DOHH2 (cell line): ENCODE data around the gene SLC22A2.

Source experiments
- H3F3A ChIP-seq: fragments of 200-600 bp; sonication (generic), shearing (Covaris generic); 2 replicates; pipeline ENCODE4 v1.6.0; 2016; ENCODE audit warnings: antibody characterized with exemption, mild to moderate bottlenecking; ENCODE audit not compliant: control insufficient read depth, insufficient read depth
- H3K27ac ChIP-seq: fragments of 200-600 bp; sonication (generic); 2 replicates; pipeline ENCODE4 v1.5.1; 2014; ENCODE audit warnings: low read depth, mild to moderate bottlenecking, low read length, moderate library complexity
- H3K27me3 ChIP-seq: fragments of 200-600 bp; sonication (generic); 2 replicates; pipeline ENCODE4 v1.6.1; 2014; ENCODE audit warnings: mild to moderate bottlenecking, low read length, mixed read lengths; ENCODE audit not compliant: control insufficient read depth
- H3K36me3 ChIP-seq: fragments of 200-600 bp; sonication (generic); 2 replicates; pipeline ENCODE4 v1.6.1; 2014; ENCODE audit warnings: mild to moderate bottlenecking, low read length, moderate library complexity, mixed read lengths; ENCODE audit not compliant: control insufficient read depth
- H3K4me1 ChIP-seq: fragments of 200-600 bp; sonication (generic); 2 replicates; pipeline ENCODE4 v1.6.1; 2014; ENCODE audit warnings: mild to moderate bottlenecking, low read length, mixed read lengths; ENCODE audit not compliant: control insufficient read depth
- H3K4me2 ChIP-seq: fragments of 200-600 bp; sonication (generic); 2 replicates; pipeline ENCODE4 v1.6.0; 2014; ENCODE audit warnings: mild to moderate bottlenecking, low read length, moderate library complexity
- H3K4me3 ChIP-seq: fragments of 200-600 bp; sonication (generic); 2 replicates; pipeline ENCODE4 v1.5.1; 2014; ENCODE audit warnings: mild to moderate bottlenecking, low read length, mixed read lengths
- H3K79me2 ChIP-seq: fragments of 200-600 bp; sonication (generic); 2 replicates; pipeline ENCODE4 v1.6.1; 2014; ENCODE audit warnings: mild to moderate bottlenecking, low read length, mixed read lengths; ENCODE audit not compliant: control insufficient read depth
- H3K9me2 ChIP-seq: fragments of 200-600 bp; sonication (generic); replicated peaks from 2 replicates; pipeline ENCODE4 v1.6.1; 2014; ENCODE audit warnings: mild to moderate bottlenecking, low read length, mixed read lengths; ENCODE audit not compliant: control insufficient read depth
- H3K9me3 ChIP-seq: fragments of 200-600 bp; sonication (generic); 2 replicates; pipeline ENCODE4 v1.6.1; 2014; ENCODE audit warnings: antibody characterized with exemption, low read length, mixed read lengths; ENCODE audit not compliant: control insufficient read depth, insufficient read depth
- H4K20me1 ChIP-seq: fragments of 200-600 bp; sonication (generic); 2 replicates; pipeline ENCODE4 v1.6.0; 2014; ENCODE audit warnings: low read depth, mild to moderate bottlenecking, antibody characterized with exemption, low read length, moderate library complexity; ENCODE audit not compliant: control insufficient read depth, insufficient read depth
- EZH2phosphoT487 ChIP-seq: fragments of 200-600 bp; sonication (generic); IDR thresholded peaks from 2 replicates; pipeline ENCODE4 v1.6.1; 2017; ENCODE audit warnings: borderline replicate concordance, mild to moderate bottlenecking, antibody characterized with exemption, low read length, moderate library complexity, mixed read lengths
- TF ChIP-seq, protein P1 (sequence below): fragments of 200-600 bp; sonication (generic); IDR thresholded peaks from one replicate; pipeline ENCODE4 v1.5.1; 2014; ENCODE audit warnings: antibody characterized with exemption, mild to moderate bottlenecking, low read depth, low read length; ENCODE audit not compliant: poor library complexity, severe bottlenecking

SLC22A2 gene

DNA sequence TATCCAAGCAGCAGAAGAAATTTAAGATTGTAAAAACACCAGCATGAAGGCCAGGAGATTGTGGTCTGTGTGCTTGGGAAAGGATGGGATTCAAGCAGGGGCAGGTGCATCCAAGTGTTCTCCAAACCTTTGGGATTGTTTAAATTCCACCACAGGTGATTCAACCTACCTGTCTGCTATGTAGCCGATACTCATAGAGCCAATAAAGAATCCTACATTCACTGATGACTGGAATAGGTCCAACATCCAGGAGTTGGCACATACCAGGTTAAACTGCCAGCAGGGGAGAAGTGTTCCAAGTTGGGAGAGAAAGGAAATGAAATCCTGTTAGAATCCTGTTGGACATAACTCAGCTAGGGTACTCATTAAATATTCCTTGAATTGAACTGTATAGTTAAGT, 2.2 kb downstream of the SLC22A2 start:
- H4K20me1 ChIP-seq, result no peaks in the 10 kb centered on the region
- H3K9me3 ChIP-seq, result no peaks in the 10 kb centered on the region
- no peaks in the 10 kb centered on the region for H3K36me3 ChIP-seq
- no peaks in the 10 kb centered on the region for H3K4me1 ChIP-seq
- no peaks in the 10 kb centered on the region for H3K79me2 ChIP-seq
- no peaks in the 10 kb centered on the region for H3F3A ChIP-seq
- H3K27ac ChIP-seq, result no peak overlapping the region
- no peaks in the 10 kb centered on the region for H3K27me3 ChIP-seq
- H3K4me3 ChIP-seq, result no peak overlapping the region
- no peaks in the 10 kb centered on the region for H3K9me2 ChIP-seq
- H3K4me2 ChIP-seq, result no peak overlapping the region
- TF ChIP-seq EZH2phosphoT487, result no peak
- TF ChIP-seq, protein P1, sequence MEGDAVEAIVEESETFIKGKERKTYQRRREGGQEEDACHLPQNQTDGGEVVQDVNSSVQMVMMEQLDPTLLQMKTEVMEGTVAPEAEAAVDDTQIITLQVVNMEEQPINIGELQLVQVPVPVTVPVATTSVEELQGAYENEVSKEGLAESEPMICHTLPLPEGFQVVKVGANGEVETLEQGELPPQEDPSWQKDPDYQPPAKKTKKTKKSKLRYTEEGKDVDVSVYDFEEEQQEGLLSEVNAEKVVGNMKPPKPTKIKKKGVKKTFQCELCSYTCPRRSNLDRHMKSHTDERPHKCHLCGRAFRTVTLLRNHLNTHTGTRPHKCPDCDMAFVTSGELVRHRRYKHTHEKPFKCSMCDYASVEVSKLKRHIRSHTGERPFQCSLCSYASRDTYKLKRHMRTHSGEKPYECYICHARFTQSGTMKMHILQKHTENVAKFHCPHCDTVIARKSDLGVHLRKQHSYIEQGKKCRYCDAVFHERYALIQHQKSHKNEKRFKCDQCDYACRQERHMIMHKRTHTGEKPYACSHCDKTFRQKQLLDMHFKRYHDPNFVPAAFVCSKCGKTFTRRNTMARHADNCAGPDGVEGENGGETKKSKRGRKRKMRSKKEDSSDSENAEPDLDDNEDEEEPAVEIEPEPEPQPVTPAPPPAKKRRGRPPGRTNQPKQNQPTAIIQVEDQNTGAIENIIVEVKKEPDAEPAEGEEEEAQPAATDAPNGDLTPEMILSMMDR, result no peak

DNA sequence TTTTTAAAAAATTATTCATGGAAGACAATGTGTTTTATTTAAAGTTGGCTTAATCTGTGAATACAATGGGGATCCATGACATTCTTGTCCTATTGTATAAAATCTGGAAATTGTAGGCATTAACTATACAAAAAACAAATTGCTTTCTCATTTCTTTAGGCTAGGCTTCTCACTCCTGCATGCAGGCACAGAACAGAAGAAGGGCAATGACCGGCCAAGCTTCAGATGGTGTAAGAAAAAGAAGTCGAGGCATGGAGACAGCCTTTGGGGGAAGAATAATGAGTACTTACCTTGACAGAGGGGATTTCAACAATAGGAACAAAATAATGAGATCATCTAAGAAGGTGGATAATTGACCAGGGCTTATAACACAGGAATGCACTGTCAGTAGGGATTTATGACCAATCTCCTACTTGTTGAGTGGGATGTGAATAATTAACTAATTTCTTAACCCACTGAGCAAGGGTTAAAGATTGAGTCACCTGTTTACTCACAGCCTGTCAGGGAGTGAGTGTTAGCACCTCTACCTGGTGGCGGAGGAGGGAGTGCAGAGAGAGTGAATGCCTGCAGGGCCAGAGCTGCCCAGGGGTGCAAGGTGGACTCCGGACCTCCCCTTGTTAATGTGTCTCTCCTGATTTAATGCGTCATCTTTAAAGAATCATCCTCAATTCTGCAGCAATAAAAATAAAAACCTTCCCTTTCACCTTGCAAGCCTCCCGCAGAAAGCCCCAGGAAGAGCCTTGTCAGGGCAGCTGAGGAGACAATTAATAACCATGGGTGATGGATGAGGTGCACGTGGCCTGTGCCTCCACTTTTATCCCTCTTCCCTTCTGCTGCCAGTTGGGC, 3.9 kb downstream of the SLC22A2 start:
- no peak overlapping the region for H3K4me2 ChIP-seq
- H3F3A ChIP-seq, result no peaks in the 10 kb centered on the region

DNA sequence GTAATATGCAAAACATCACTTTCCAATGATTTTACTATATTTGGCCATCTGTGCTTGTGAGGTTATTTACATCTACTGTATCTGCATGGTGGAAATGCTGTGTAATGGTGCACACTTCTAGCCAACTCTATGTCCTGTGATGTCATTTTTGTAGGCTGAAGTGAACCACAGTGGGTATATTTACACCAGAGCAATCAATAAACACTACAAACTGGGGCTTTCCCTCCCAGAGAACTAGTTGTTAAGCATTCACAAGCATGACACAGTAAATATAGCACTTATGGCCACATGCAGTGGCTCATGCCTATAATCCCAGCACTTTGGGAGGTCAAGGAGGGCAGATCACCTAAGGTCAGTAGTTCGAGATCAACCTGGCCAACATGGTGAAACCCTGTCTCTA, 4.9 kb downstream of the SLC22A2 start:
- H4K20me1 ChIP-seq, result no peaks in the 10 kb centered on the region
- H3K27me3 ChIP-seq, result no peaks in the 10 kb centered on the region
- no peak overlapping the region for H3K4me2 ChIP-seq
- no peak overlapping the region for H3K27ac ChIP-seq
- no peaks in the 10 kb centered on the region for H3K9me2 ChIP-seq
- H3F3A ChIP-seq, result no peaks in the 10 kb centered on the region
- no peaks in the 10 kb centered on the region for H3K4me1 ChIP-seq
- no peak for TF ChIP-seq EZH2phosphoT487
- TF ChIP-seq, protein P1, result no peak
- H3K36me3 ChIP-seq, result no peaks in the 10 kb centered on the region
- no peaks in the 10 kb centered on the region for H3K79me2 ChIP-seq
- H3K9me3 ChIP-seq, result no peaks in the 10 kb centered on the region
- H3K4me3 ChIP-seq, result no peak overlapping the region

More for the DNA sequence above, 3.9 kb downstream of the SLC22A2 start:
- Histone ChIP-seq H3K27ac (no peak overlapping the region), H3K4me3 (no peak overlapping the region), H3K79me2 (no peaks in the 10 kb centered on the region), H3K9me3 (no peaks in the 10 kb centered on the region), H3K27me3 (no peaks in the 10 kb centered on the region), H3K4me1 (no peaks in the 10 kb centered on the region), H3K36me3 (no peaks in the 10 kb centered on the region), H3K9me2 (no peaks in the 10 kb centered on the region), H4K20me1 (no peaks in the 10 kb centered on the region)
- TF ChIP-seq EZH2phosphoT487, result no peak
- TF ChIP-seq, protein P1, result no peak
